NB4 (cell line): ENCODE results near the gene AOC1.

Experiments
- MAX ChIP-seq: IDR thresholded peaks from 2 replicates; pipeline ENCODE4 v1.6.1; 2011; ENCODE audit warnings: low read depth, low read length
- MYC ChIP-seq: IDR thresholded peaks from 2 replicates; pipeline ENCODE4 v1.6.1; 2011; ENCODE audit warnings: low read depth, low read length
- POLR2A ChIP-seq: IDR thresholded peaks from 2 replicates; pipeline ENCODE4 v1.6.1; 2011; ENCODE audit warnings: mild to moderate bottlenecking; ENCODE audit not compliant: insufficient read length; ENCODE audit errors: extremely low read depth
- TF ChIP-seq, protein P1 (sequence below): IDR thresholded peaks from one replicate; pipeline ENCODE4 v1.5.1; 2012; ENCODE audit warnings: low read depth, low read length

GRCh38 chr7:150826061-150826849 lies 26.1 kb upstream of the AOC1 start:
- TF ChIP-seq, protein P1, sequence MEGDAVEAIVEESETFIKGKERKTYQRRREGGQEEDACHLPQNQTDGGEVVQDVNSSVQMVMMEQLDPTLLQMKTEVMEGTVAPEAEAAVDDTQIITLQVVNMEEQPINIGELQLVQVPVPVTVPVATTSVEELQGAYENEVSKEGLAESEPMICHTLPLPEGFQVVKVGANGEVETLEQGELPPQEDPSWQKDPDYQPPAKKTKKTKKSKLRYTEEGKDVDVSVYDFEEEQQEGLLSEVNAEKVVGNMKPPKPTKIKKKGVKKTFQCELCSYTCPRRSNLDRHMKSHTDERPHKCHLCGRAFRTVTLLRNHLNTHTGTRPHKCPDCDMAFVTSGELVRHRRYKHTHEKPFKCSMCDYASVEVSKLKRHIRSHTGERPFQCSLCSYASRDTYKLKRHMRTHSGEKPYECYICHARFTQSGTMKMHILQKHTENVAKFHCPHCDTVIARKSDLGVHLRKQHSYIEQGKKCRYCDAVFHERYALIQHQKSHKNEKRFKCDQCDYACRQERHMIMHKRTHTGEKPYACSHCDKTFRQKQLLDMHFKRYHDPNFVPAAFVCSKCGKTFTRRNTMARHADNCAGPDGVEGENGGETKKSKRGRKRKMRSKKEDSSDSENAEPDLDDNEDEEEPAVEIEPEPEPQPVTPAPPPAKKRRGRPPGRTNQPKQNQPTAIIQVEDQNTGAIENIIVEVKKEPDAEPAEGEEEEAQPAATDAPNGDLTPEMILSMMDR: no peak
- TF ChIP-seq MAX (no peak), MYC (no peak), POLR2A (no peak)
